Breast epithelium (tissue), 3 donors: Measurements from ENCODE around the gene DGKI.

Experiments used
- CTCF ChIP-seq, 3 donors: fragments of 450-650 bp; IDR thresholded peaks; one replicate each; pipeline ENCODE4 v1.5.1; 2016 to 2017; ENCODE audit warnings: antibody characterized with exemption in 3 of 3, mild to moderate bottlenecking in 3 of 3, moderate library complexity in 3 of 3
- POLR2A ChIP-seq: fragments of 450-650 bp; IDR thresholded peaks from one replicate; pipeline ENCODE4 v1.6.1; 2016; ENCODE audit warnings: antibody characterized with exemption, mild to moderate bottlenecking, moderate library complexity
- POLR2AphosphoS5 ChIP-seq, 3 donors: sonication (generic); formaldehyde crosslinking; IDR thresholded peaks; one replicate each; pipeline ENCODE4 v1.6.1; 2017; ENCODE audit warnings: antibody characterized with exemption in 3 of 3

GRCh38 chr7:137685433-137686164, 161.2 kb downstream of the DGKI start:
- TF ChIP-seq CTCF (IDR thresholded peaks at IDR 0.05) (no peak), POLR2AphosphoS5 (IDR thresholded peaks at IDR 0.05) (no peak), POLR2A (no peak)
